ENCODE data around the gene CPB2.

Gene CPB2

GRCh38 chr13:46086985-46087384 is 17.8 kb downstream of the CPB2 start:
- no peak for ATAC-seq
- TF ChIP-seq PPARA (CRISPR knock-in tag; IDR thresholded peaks at IDR 0.05; ENCODE audit: borderline replicate concordance) (no peak), ARNTL (CRISPR knock-in tag; IDR thresholded peaks at IDR 0.05; ENCODE audit: borderline replicate concordance, low read depth) (no peak), ESRRG (CRISPR knock-in tag; IDR thresholded peaks at IDR 0.05) (no peak), TCF4 (CRISPR knock-in tag; IDR thresholded peaks at IDR 0.05; ENCODE audit: borderline replicate concordance) (no peak), ZNF70 (CRISPR knock-in tag; IDR thresholded peaks at IDR 0.05) (no peak), SNAI2 (CRISPR knock-in tag; IDR thresholded peaks at IDR 0.05) (no peak), TSHZ2 (CRISPR knock-in tag; IDR thresholded peaks at IDR 0.05) (no peak), ZFP30 (CRISPR knock-in tag; IDR thresholded peaks at IDR 0.05) (no peak), OSR1 (CRISPR knock-in tag; IDR thresholded peaks at IDR 0.05) (no peak), GLIS3 (CRISPR knock-in tag; IDR thresholded peaks at IDR 0.05) (no peak), ZNF565 (CRISPR knock-in tag; conservative IDR thresholded peaks at IDR 0.05; ENCODE audit: low read depth) (no peak), CSDC2 (CRISPR knock-in tag; IDR thresholded peaks at IDR 0.05) (no peak), ZC3H10 (CRISPR knock-in tag; IDR thresholded peaks at IDR 0.05) (no peak), RARB (CRISPR knock-in tag; IDR thresholded peaks at IDR 0.05) (no peak), ZFP3 (CRISPR knock-in tag; IDR thresholded peaks at IDR 0.05) (no peak), ZNF8 (CRISPR knock-in tag; IDR thresholded peaks at IDR 0.05) (no peak)

- TF ChIP-seq BACH2 (CRISPR knock-in tag; IDR thresholded peaks at IDR 0.05; ENCODE audit: borderline replicate concordance) (no peak), ZFP3 (CRISPR knock-in tag; IDR thresholded peaks at IDR 0.05) (no peak), ISL1 (CRISPR knock-in tag; IDR thresholded peaks at IDR 0.05) (no peak), ZNF8 (CRISPR knock-in tag; IDR thresholded peaks at IDR 0.05) (no peak), GLIS3 (CRISPR knock-in tag; IDR thresholded peaks at IDR 0.05) (no peak), OSR1 (CRISPR knock-in tag; IDR thresholded peaks at IDR 0.05) (no peak), CREB5 (CRISPR knock-in tag; IDR thresholded peaks at IDR 0.05; ENCODE audit: low read depth) (no peak), ZNF70 (CRISPR knock-in tag; IDR thresholded peaks at IDR 0.05) (no peak), SNAI2 (CRISPR knock-in tag; IDR thresholded peaks at IDR 0.05) (no peak), ESRRG (CRISPR knock-in tag; IDR thresholded peaks at IDR 0.05) (no peak), RARB (CRISPR knock-in tag; IDR thresholded peaks at IDR 0.05) (no peak), ZNF565 (CRISPR knock-in tag; conservative IDR thresholded peaks at IDR 0.05; ENCODE audit: low read depth) (no peak), PATZ1 (CRISPR knock-in tag; IDR thresholded peaks at IDR 0.05; ENCODE audit: borderline replicate concordance) (no peak), POU6F1 (CRISPR knock-in tag; IDR thresholded peaks at IDR 0.05; ENCODE audit: borderline replicate concordance, low read depth) (no peak), TSHZ2 (CRISPR knock-in tag; IDR thresholded peaks at IDR 0.05) (no peak), PPARA (CRISPR knock-in tag; IDR thresholded peaks at IDR 0.05; ENCODE audit: borderline replicate concordance) (no peak), TCF4 (CRISPR knock-in tag; IDR thresholded peaks at IDR 0.05; ENCODE audit: borderline replicate concordance) (no peak), CSRNP3 (CRISPR knock-in tag; IDR thresholded peaks at IDR 0.05) (no peak)
- ATAC-seq = no peak
These were observed 18.4 kb downstream of the CPB2 start for GRCh38 chr13:46086421-46086922.
